Measurements from ENCODE around the gene SOCS1. TPM values are rescaled to one million over a fixed set of nuclear protein-coding genes. Genes with fewer than 3 reads are reported as not detected.
"Not testable (repeated sequence)": the region's sequence is repeated elsewhere in the genome, so short reads cannot be mapped to it uniquely, and the experiment has no call there.

Gene SOCS1
- total RNA-seq, 2 experiments from 2014 or later, result 71.3 to 71.4 TPM

GRCh38 chr16:11292076-11292748 is 36.2 kb upstream of the SOCS1 start:
- Mint-ChIP-seq H3K27me3 (no peaks in the 10 kb centered on the region), H3K36me3 (ENCODE audit: low read depth) (no peaks in the 10 kb centered on the region), H3K27ac (no peak overlapping the region), H3K4me1 (ENCODE audit: low read depth) (peaks cover 14% of the 10 kb centered on the region), H3K9me3 (no peaks in the 10 kb centered on the region), H3K4me3 (no peak overlapping the region)
- ATAC-seq (ENCODE audit: poor library complexity) (no peak), DNase-seq (no peak)
- ChIA-PET POLR2A (no interaction called here), CTCF (no interaction called here)
- H3K9me3 ChIP-seq (ENCODE audit: control insufficient read depth in 1 of 2, insufficient read depth in 1 of 2, low read length in 2 of 2), result no peaks in the 10 kb centered on the region
- H3K27ac ChIP-seq (ENCODE audit: low read depth in 1 of 2, low read length in 2 of 2), result no peak overlapping the region
- H3K36me3 ChIP-seq (ENCODE audit: insufficient read depth, low read length), result no peaks in the 10 kb centered on the region
- H3K4me3 ChIP-seq (ENCODE audit: low read length), result no peak overlapping the region
- H3K4me1 ChIP-seq (ENCODE audit: insufficient read depth, low read length), result peaks cover 6% of the 10 kb centered on the region
- H3K27me3 ChIP-seq (ENCODE audit: control insufficient read depth in 1 of 2, insufficient read depth in 2 of 2, low read length in 2 of 2), result peaks cover 0 to 3% of the 10 kb centered on the region in 2 experiments
- intact Hi-C loops (cut with DNase I, micrococcal nuclease), result no loop called here
- TF ChIP-seq, protein P1, sequence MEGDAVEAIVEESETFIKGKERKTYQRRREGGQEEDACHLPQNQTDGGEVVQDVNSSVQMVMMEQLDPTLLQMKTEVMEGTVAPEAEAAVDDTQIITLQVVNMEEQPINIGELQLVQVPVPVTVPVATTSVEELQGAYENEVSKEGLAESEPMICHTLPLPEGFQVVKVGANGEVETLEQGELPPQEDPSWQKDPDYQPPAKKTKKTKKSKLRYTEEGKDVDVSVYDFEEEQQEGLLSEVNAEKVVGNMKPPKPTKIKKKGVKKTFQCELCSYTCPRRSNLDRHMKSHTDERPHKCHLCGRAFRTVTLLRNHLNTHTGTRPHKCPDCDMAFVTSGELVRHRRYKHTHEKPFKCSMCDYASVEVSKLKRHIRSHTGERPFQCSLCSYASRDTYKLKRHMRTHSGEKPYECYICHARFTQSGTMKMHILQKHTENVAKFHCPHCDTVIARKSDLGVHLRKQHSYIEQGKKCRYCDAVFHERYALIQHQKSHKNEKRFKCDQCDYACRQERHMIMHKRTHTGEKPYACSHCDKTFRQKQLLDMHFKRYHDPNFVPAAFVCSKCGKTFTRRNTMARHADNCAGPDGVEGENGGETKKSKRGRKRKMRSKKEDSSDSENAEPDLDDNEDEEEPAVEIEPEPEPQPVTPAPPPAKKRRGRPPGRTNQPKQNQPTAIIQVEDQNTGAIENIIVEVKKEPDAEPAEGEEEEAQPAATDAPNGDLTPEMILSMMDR (IDR thresholded peaks at IDR 0.05), result no peak

- H3K4me3 Mint-ChIP-seq, result no peak overlapping the region
- TF ChIP-seq, protein P1 (IDR thresholded peaks at IDR 0.05), result no peak
- H3K27ac ChIP-seq (ENCODE audit: low read depth in 1 of 2, low read length in 2 of 2), result no peak overlapping the region
- no peaks in the 10 kb centered on the region for H3K36me3 Mint-ChIP-seq (ENCODE audit: low read depth)
- DNase-seq (no peak), ATAC-seq (ENCODE audit: poor library complexity) (no peak)
- H3K4me3 ChIP-seq (ENCODE audit: low read length), result no peak overlapping the region
- intact Hi-C loops (cut with DNase I, micrococcal nuclease), result no loop called here
- ChIA-PET CTCF (no interaction called here), POLR2A (no interaction called here)
- H3K9me3 Mint-ChIP-seq, result no peaks in the 10 kb centered on the region
- H3K4me1 ChIP-seq (ENCODE audit: insufficient read depth, low read length), result no peaks in the 10 kb centered on the region
- no peak overlapping the region for H3K27ac Mint-ChIP-seq
- H3K36me3 ChIP-seq (ENCODE audit: insufficient read depth, low read length), result no peaks in the 10 kb centered on the region
- peaks cover 0 to 3% of the 10 kb centered on the region in 2 experiments for H3K27me3 ChIP-seq (ENCODE audit: control insufficient read depth in 1 of 2, insufficient read depth in 2 of 2, low read length in 2 of 2)
- H3K9me3 ChIP-seq (ENCODE audit: control insufficient read depth in 1 of 2, insufficient read depth in 1 of 2, low read length in 2 of 2), result no peaks in the 10 kb centered on the region
- H3K4me1 Mint-ChIP-seq (ENCODE audit: low read depth), result peaks cover 7% of the 10 kb centered on the region
- H3K27me3 Mint-ChIP-seq, result no peaks in the 10 kb centered on the region
Observed at GRCh38 chr16:11291091-11291703, 35.2 kb upstream of the SOCS1 start.

GRCh38 chr16:11290102-11290893 is 34.3 kb upstream of the SOCS1 start:
- Mint-ChIP-seq H3K9me3 (no peaks in the 10 kb centered on the region), H3K27ac (no peak overlapping the region), H3K4me1 (ENCODE audit: low read depth) (peaks cover 7% of the 10 kb centered on the region), H3K4me3 (no peak overlapping the region), H3K27me3 (no peaks in the 10 kb centered on the region), H3K36me3 (ENCODE audit: low read depth) (no peaks in the 10 kb centered on the region)
- POLR2A ChIA-PET, result no interaction called here
- ATAC-seq (ENCODE audit: poor library complexity) (no peak), DNase-seq (no peak)
- H3K27ac ChIP-seq (ENCODE audit: low read depth in 1 of 2, low read length in 2 of 2), result no peak overlapping the region
- H3K27me3 ChIP-seq (ENCODE audit: control insufficient read depth in 1 of 2, insufficient read depth in 2 of 2, low read length in 2 of 2), result peaks cover 0 to 3% of the 10 kb centered on the region in 2 experiments
- H3K4me3 ChIP-seq (ENCODE audit: low read length), result no peak overlapping the region
- intact Hi-C loops (cut with DNase I, micrococcal nuclease), result no loop called here
- H3K9me3 ChIP-seq (ENCODE audit: control insufficient read depth in 1 of 2, insufficient read depth in 1 of 2, low read length in 2 of 2), result no peaks in the 10 kb centered on the region
- TF ChIP-seq, protein P1 (IDR thresholded peaks at IDR 0.05), result no peak
- H3K4me1 ChIP-seq (ENCODE audit: insufficient read depth, low read length), result no peaks in the 10 kb centered on the region
- H3K36me3 ChIP-seq (ENCODE audit: insufficient read depth, low read length), result no peaks in the 10 kb centered on the region
- CTCF ChIA-PET, result no interaction called here

GRCh38 chr16:11289696-11290095 is 33.7 kb upstream of the SOCS1 start:
- H3K27ac Mint-ChIP-seq; CTCF ChIA-PET; DNase-seq; H3K27me3 Mint-ChIP-seq; H3K36me3 ChIP-seq (ENCODE audit: insufficient read depth, low read length); intact Hi-C loops (cut with DNase I, micrococcal nuclease); ATAC-seq (ENCODE audit: poor library complexity); H3K36me3 Mint-ChIP-seq (ENCODE audit: low read depth); POLR2A ChIA-PET; H3K27me3 ChIP-seq (ENCODE audit: control insufficient read depth in 1 of 2, insufficient read depth in 2 of 2, low read length in 2 of 2); H3K27ac ChIP-seq (ENCODE audit: low read depth in 1 of 2, low read length in 2 of 2); H3K4me3 ChIP-seq (ENCODE audit: low read length); H3K4me3 Mint-ChIP-seq; H3K4me1 Mint-ChIP-seq (ENCODE audit: low read depth); H3K9me3 Mint-ChIP-seq; H3K4me1 ChIP-seq (ENCODE audit: insufficient read depth, low read length); H3K9me3 ChIP-seq (ENCODE audit: control insufficient read depth in 1 of 2, insufficient read depth in 1 of 2, low read length in 2 of 2): not testable (repeated sequence)

Data from CD4-positive, alpha-beta T cell (primary cell).